Measurements from ENCODE around the gene MATN1. TPM values are rescaled to one million over a fixed set of nuclear protein-coding genes. Genes with fewer than 3 reads are reported as not detected.

MATN1 gene
- total RNA-seq, 1 donor from 2014 or later, result 1.7 TPM

DNA sequence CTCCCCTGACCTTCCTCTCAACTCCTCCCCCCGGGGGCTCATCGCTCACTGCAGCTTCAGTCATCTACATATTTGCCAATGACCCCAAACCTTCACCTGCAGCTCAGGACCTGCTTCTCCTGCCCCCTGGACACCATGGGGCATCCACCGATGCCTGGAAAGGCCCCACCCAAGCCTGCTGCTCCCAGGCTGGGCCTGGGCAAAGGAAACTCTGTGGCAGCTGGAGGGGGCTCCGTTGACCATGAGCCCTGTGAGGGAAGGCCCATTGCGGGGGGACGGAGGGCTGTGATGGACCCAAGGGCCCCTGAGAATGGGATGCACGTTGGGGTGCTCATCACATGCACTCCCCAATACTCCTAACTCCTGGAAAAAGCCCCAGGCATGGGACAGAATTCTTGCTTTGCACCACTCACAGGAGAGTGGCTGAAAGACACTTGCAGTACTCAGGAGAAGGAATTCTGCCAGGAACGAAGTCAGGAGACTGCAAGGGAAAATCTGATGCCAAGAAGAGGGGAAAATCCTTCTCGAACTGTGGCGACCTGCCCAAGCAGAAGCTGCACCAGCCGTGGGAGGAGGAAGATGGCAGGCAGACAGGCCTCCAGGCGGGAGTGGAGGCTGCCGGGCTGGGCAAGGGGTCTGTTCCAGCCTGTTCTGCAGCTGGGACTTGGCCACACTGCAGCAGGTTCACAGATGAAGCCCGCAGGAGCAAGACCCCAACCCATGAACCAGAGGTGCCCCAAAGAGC is 18.4 kb downstream of the MATN1 start:
- Mint-ChIP-seq H3K36me3 (ENCODE audit: low read depth, unreplicated experiment) (no peaks in the 10 kb centered on the region), H3K4me3 (ENCODE audit: unreplicated experiment) (no peak overlapping the region), H3K4me1 (ENCODE audit: unreplicated experiment) (peaks cover 5% of the 10 kb centered on the region), H3K27ac (ENCODE audit: unreplicated experiment) (no peak overlapping the region), H3K9me3 (ENCODE audit: unreplicated experiment) (no peaks in the 10 kb centered on the region), H3K27me3 (ENCODE audit: unreplicated experiment) (peaks cover 4% of the 10 kb centered on the region)
- no peak for DNase-seq (ENCODE audit: low spot score)
- TF ChIP-seq, protein P1, sequence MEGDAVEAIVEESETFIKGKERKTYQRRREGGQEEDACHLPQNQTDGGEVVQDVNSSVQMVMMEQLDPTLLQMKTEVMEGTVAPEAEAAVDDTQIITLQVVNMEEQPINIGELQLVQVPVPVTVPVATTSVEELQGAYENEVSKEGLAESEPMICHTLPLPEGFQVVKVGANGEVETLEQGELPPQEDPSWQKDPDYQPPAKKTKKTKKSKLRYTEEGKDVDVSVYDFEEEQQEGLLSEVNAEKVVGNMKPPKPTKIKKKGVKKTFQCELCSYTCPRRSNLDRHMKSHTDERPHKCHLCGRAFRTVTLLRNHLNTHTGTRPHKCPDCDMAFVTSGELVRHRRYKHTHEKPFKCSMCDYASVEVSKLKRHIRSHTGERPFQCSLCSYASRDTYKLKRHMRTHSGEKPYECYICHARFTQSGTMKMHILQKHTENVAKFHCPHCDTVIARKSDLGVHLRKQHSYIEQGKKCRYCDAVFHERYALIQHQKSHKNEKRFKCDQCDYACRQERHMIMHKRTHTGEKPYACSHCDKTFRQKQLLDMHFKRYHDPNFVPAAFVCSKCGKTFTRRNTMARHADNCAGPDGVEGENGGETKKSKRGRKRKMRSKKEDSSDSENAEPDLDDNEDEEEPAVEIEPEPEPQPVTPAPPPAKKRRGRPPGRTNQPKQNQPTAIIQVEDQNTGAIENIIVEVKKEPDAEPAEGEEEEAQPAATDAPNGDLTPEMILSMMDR (IDR thresholded peaks at IDR 0.05; ENCODE audit: unreplicated experiment), result no peak

DNA sequence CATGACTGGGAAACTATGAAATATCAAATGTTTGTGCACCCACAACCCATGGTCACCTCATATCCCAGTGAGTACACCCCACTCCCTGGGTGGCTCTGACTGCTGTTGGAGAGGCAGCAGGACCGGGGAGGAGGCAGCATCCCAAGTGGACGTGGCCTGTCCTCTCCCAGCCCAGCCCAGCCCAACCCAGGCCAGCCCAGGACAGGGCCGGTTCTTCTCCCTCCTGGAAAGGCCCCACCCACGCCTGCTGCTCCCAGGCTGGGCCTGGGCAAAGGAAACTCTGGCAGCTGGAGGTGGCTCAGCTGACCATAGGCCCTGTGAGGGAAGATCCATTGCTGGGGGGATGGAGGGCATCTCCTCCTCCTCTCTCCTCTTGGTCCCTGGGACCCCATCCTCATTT is 19.1 kb downstream of the MATN1 start:
- Mint-ChIP-seq H3K36me3 (ENCODE audit: low read depth, unreplicated experiment) (no peaks in the 10 kb centered on the region), H3K4me3 (ENCODE audit: unreplicated experiment) (no peak overlapping the region), H3K4me1 (ENCODE audit: unreplicated experiment) (peaks cover 5% of the 10 kb centered on the region)

DNA sequence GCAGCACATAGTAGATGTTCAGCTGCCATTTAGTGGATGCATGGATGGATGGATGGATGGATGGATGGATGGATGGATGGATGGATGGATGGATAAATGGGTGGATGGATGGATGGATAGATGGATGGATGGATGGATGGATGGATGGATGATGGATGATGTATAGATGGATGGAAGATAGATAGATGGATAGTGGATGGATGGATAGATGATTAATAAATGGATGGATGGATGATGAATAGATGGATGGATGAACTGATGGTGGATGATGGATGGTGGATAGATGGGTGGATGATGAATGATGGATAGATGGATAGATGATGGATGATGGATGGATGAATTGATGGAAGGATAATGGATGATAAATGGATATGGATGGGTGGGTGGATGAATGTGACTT is 20.6 kb downstream of the MATN1 start:
- DNase-seq (ENCODE audit: low spot score), result no peak
- H3K27ac Mint-ChIP-seq (ENCODE audit: unreplicated experiment), result no peak overlapping the region
- H3K4me1 Mint-ChIP-seq (ENCODE audit: unreplicated experiment), result peaks cover 5% of the 10 kb centered on the region
- no peaks in the 10 kb centered on the region for H3K9me3 Mint-ChIP-seq (ENCODE audit: unreplicated experiment)
- H3K36me3 Mint-ChIP-seq (ENCODE audit: low read depth, unreplicated experiment), result no peaks in the 10 kb centered on the region
- TF ChIP-seq, protein P1 (IDR thresholded peaks at IDR 0.05; ENCODE audit: unreplicated experiment), result no peak
- no peak overlapping the region for H3K4me3 Mint-ChIP-seq (ENCODE audit: unreplicated experiment)
- peaks cover 1% of the 10 kb centered on the region for H3K27me3 Mint-ChIP-seq (ENCODE audit: unreplicated experiment)

More for the DNA sequence above, 19.1 kb downstream of the MATN1 start:
- no peak for DNase-seq (ENCODE audit: low spot score)
- Mint-ChIP-seq H3K9me3 (ENCODE audit: unreplicated experiment) (no peaks in the 10 kb centered on the region), H3K27me3 (ENCODE audit: unreplicated experiment) (peaks cover 1% of the 10 kb centered on the region), H3K27ac (ENCODE audit: unreplicated experiment) (no peak overlapping the region)
- TF ChIP-seq, protein P1 (IDR thresholded peaks at IDR 0.05; ENCODE audit: unreplicated experiment), result no peak

DNA sequence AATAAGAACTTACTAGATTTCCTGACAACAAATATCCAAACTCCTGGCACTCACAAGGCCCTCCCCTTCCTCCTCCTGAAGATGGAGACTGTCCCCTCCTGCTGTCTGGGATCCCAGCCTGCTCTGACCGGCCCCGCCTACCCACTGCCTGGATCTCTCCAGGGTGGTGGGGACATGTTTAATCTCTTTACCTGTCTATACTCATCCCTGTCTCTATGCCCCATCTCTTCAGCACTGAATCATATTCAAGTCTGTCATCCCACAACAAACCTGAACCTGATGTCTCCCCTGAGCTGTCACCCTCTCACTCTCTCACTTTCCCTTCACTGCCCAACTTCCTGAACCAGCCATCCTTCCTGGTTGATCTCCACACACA is 22.1 kb downstream of the MATN1 start:
- H3K4me3 Mint-ChIP-seq (ENCODE audit: unreplicated experiment), result no peak overlapping the region
- no peaks in the 10 kb centered on the region for H3K9me3 Mint-ChIP-seq (ENCODE audit: unreplicated experiment)
- TF ChIP-seq, protein P1 (IDR thresholded peaks at IDR 0.05; ENCODE audit: unreplicated experiment), result no peak
- no peaks in the 10 kb centered on the region for H3K36me3 Mint-ChIP-seq (ENCODE audit: low read depth, unreplicated experiment)
- no peak overlapping the region for H3K27ac Mint-ChIP-seq (ENCODE audit: unreplicated experiment)
- no peak for DNase-seq (ENCODE audit: low spot score)
- H3K27me3 Mint-ChIP-seq (ENCODE audit: unreplicated experiment), result peaks cover 1% of the 10 kb centered on the region
- peaks cover 5% of the 10 kb centered on the region for H3K4me1 Mint-ChIP-seq (ENCODE audit: unreplicated experiment)

DNA sequence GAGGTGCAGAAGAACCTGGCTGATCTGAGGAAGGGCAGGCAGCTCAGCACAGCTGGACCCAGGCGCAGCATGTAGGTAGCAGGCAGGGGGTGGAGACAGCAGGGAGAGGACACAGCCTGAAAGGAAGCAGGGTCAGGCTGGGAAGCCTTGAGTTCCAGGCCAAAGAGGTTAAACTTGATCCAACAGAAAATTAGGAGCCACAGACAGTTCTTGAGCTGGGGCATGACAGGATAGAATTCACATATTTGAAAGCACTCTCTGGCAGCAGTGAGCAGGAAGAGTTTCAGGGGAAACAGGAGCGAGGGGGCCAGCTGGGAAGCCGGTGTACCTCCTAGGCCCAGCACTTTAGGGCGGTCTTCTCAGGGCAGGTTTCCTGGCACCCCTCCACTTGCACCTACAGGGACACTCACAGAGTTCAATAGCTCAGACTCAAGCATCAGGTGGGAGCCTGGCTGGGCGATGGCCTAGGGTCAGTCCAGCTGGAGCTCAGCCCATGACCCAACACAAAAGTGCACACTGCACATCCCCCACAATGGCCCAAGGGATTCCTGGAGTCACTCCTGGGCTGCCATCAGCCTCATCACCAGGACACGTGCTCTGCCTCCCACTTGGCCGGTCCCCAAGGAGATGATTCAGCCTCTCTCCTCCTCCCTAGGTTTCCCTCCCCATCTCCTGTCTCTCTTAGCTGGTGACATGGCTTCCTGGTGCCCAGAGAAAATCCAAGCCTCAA is 22.7 kb downstream of the MATN1 start:
- no peaks in the 10 kb centered on the region for H3K36me3 Mint-ChIP-seq (ENCODE audit: low read depth, unreplicated experiment)
- H3K27me3 Mint-ChIP-seq (ENCODE audit: unreplicated experiment), result peaks cover 1% of the 10 kb centered on the region
- no peak overlapping the region for H3K4me3 Mint-ChIP-seq (ENCODE audit: unreplicated experiment)
- no peaks in the 10 kb centered on the region for H3K9me3 Mint-ChIP-seq (ENCODE audit: unreplicated experiment)
- H3K27ac Mint-ChIP-seq (ENCODE audit: unreplicated experiment), result no peak overlapping the region
- no peak for DNase-seq (ENCODE audit: low spot score)
- peaks cover 3% of the 10 kb centered on the region for H3K4me1 Mint-ChIP-seq (ENCODE audit: unreplicated experiment)
- TF ChIP-seq, protein P1 (IDR thresholded peaks at IDR 0.05; ENCODE audit: unreplicated experiment), result no peak

Data from endothelial cell (in vitro differentiated cells).